ENCODE measurements around the gene RIMKLA. TPM values are rescaled to one million over a fixed set of nuclear protein-coding genes. Genes with fewer than 3 reads are reported as not detected.

The RIMKLA gene
- total and polyA plus RNA-seq, 2 of the 13 experiments (the other 11 are each of a cell fraction or from before 2014, with no cell fraction given), result 2.5 to 3.8 TPM

DNA sequence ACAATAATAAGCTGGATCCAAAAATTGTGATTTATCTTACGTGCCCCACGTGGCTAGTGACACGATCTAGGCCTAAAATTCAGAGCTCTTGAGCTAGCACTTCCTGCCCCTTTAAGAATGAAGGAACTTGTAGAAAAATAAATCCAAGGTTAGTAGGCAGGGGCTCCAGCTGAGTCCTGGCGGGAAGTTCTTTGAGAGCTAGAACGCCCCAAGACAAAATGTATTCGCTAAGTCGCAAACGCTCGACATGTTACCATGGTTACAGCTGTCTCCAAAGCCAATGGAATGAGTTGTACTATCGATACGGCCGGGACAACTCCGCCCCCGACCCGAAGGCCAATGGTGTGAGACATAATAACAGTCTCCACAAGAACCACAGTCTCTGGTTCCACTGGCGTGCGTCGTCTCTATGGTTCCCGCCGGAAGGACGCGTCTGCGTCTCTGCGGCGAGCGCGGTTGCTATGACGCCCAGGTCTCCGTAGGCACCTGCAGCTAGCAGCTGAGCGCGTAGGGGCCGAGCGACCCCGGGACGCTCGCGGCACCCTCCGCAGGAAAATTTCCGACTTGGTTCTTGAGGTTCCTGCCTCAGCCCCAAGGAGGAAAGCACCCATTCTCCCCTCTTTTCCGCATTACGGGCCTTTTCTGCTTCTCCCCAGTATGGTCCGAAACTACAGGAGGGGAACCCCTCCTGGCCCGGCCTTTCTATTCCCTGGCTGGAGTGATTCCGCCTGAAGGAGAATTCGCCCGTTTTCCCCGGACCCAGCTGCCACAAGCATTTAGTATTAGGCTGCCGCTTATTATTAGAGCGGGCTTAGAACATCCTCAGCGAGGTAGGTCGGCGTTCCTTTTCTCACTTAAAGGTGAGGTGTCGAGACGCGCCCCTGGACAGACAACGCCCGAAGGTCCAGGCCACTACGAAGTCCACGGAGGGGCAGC, 82.5 kb downstream of the RIMKLA start, which contains the start of gene CCDC30 (continued):
- TF ChIP-seq ZNF724P (CRISPR knock-in tag; IDR thresholded peaks at IDR 0.05; ENCODE audit: borderline replicate concordance) (no peak), ZSCAN5A (CRISPR knock-in tag; IDR thresholded peaks at IDR 0.05; ENCODE audit: borderline replicate concordance) (no peak), ZNF747 (CRISPR knock-in tag; IDR thresholded peaks at IDR 0.05; ENCODE audit: borderline replicate concordance) (no peak), ZBTB25 (CRISPR knock-in tag; IDR thresholded peaks at IDR 0.05) (no peak), ELF4 (CRISPR knock-in tag; IDR thresholded peaks at IDR 0.05; ENCODE audit: borderline replicate concordance) (no peak), BHLHE40 (IDR thresholded peaks at IDR 0.05; ENCODE audit: low read length) (no peak), HNF1A (IDR thresholded peaks at IDR 0.05; ENCODE audit: low read depth) (no peak), HNF1A (CRISPR knock-in tag; IDR thresholded peaks at IDR 0.05; ENCODE audit: borderline replicate concordance) (no peak), ZNF234 (CRISPR knock-in tag; conservative IDR thresholded peaks at IDR 0.05) (no peak), JUN (CRISPR knock-in tag; IDR thresholded peaks at IDR 0.05) (no peak), ZNF451 (CRISPR knock-in tag; IDR thresholded peaks at IDR 0.05) (no peak), PCBP2 (optimal IDR thresholded peaks at IDR 0.05; ENCODE audit: low read depth, low read length, poor library complexity, severe bottlenecking) (no peak), KLF13 (CRISPR knock-in tag; IDR thresholded peaks at IDR 0.05) (no peak), TCF7 (IDR thresholded peaks at IDR 0.05; ENCODE audit: low read depth) (no peak)
- TF ChIP-seq, protein P1, sequence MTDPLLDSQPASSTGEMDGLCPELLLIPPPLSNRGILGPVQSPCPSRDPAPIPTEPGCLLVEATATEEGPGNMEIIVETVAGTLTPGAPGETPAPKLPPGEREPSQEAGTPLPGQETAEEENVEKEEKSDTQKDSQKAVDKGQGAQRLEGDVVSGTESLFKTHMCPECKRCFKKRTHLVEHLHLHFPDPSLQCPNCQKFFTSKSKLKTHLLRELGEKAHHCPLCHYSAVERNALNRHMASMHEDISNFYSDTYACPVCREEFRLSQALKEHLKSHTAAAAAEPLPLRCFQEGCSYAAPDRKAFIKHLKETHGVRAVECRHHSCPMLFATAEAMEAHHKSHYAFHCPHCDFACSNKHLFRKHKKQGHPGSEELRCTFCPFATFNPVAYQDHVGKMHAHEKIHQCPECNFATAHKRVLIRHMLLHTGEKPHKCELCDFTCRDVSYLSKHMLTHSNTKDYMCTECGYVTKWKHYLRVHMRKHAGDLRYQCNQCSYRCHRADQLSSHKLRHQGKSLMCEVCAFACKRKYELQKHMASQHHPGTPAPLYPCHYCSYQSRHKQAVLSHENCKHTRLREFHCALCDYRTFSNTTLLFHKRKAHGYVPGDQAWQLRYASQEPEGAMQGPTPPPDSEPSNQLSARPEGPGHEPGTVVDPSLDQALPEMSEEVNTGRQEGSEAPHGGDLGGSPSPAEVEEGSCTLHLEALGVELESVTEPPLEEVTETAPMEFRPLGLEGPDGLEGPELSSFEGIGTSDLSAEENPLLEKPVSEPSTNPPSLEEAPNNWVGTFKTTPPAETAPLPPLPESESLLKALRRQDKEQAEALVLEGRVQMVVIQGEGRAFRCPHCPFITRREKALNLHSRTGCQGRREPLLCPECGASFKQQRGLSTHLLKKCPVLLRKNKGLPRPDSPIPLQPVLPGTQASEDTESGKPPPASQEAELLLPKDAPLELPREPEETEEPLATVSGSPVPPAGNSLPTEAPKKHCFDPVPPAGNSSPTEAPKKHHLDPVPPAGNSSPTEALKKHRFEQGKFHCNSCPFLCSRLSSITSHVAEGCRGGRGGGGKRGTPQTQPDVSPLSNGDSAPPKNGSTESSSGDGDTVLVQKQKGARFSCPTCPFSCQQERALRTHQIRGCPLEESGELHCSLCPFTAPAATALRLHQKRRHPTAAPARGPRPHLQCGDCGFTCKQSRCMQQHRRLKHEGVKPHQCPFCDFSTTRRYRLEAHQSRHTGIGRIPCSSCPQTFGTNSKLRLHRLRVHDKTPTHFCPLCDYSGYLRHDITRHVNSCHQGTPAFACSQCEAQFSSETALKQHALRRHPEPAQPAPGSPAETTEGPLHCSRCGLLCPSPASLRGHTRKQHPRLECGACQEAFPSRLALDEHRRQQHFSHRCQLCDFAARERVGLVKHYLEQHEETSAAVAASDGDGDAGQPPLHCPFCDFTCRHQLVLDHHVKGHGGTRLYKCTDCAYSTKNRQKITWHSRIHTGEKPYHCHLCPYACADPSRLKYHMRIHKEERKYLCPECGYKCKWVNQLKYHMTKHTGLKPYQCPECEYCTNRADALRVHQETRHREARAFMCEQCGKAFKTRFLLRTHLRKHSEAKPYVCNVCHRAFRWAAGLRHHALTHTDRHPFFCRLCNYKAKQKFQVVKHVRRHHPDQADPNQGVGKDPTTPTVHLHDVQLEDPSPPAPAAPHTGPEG (CRISPR knock-in tag; IDR thresholded peaks at IDR 0.05), result no peak

Data from HepG2 (cell line).